ENCODE measurements around the gene TMEM108.

Gene TMEM108

DNA sequence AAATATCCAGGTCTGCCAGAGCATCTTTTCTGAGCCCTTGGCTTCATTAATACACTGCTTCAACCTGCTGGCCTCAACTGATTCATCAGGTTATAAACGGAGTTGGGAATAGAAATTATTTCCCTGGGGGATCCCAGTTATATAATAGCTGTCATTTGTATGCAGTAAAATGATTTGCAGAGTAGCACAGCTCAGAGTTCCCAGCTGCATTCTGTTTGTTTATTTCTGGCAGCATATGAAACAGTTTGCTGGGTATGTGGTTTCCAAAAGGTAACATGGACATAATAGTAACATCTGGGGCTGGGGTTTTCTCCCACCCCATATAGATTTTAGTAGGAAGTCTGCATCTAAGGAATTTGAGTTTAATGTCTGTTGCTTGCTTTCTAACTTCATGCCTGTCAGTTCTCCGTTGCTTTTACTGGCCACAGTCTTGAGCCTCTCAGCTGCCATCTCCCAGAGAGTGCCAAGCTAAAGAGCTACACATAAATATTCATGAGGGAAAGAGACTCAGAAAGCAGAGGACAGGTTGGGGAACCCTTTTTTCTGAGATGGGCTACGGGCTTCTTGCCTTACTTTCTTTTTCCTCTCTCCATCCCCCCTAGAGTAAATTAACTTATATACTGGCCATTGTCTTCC, 124.6 kb downstream of the TMEM108 start:
- DNase-seq (ENCODE audit: low spot score), result no peak

DNA sequence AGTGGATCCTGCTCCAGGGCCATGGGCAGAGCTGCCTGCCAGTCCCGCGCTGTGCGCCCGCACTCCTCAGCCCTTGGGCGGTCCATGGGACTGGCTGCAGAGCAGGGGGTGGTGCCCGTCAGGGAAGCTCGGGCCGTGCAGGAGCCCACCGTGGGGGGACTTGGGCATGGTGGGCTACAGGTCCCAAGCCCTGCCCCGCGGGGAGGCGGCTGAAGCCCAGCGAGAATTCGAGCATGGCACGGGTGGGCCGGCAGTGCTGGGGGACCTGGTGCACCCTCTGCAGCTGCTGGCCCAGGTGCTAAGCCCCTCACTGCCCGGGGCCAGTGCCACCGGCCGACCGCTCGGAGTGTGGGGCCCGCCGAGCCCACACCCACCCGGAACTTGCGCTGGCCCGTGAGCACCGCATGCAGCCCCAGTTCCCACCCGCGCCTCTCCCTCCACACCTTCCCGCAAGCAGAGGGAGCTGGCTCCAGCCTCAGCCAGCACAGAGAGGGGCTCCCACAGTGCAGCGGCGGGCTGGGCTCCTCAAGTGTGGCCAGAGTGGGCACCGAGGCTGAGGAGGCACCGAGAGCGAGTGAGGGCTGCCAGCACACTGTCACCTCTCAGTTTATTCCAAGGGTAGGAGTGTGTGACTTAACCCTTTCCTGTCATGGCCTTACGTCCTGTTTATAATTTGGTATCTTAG, 129.3 kb downstream of the TMEM108 start:
- DNase-seq (ENCODE audit: low spot score), result no peak

DNA sequence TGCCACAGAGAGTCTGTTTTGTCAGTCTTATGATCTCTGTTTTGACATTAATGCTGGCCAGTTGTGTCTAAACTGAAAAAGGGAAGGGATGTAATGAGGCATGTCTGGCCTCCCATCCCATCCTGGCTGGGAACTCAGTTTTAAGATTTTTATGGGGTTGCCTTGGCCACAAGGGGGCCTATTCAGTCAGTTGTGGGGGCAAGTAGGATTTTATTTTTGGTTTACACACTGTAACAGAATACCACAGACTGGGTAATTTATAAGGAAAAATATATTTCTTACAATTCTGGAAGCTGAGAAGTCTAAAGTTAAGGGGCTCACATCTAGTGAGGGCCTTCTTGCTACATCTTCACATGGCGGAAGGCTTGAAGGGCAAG, 129.8 kb downstream of the TMEM108 start:
- no peak for DNase-seq (ENCODE audit: low spot score)

DNA sequence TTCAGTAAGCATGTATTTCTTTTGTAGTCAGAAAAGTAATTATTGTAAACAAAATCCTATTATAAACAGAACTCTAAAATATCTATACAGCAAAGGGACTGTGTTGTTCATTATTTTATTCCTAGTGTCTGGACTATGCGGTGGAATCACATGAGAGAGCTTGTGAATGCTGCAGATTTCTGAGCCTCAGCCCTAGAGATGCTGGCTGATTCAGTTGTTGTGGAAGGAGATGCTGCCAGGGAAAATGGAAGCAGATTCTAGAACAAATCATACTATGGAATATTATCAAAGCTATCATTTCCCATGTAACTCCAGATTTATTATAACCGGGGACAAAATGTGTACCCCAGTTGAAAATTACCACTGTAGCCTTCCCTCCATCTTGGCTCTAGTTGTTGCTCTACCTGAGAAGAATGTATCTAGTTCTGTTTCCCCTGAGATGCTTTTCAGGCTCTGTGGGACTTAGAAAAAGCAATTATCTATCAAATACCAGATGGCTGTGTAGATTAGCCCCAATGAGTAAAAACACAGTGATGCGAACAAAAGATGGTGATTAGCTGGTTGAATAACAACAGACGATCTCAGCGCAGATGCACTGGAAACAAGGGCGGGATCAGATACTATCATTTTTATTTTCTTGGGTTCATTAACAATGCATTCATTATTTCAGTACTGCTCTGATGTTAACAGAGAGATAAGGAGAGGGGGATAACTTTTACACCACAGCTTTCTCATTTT, 131.3 kb downstream of the TMEM108 start:
- no peak for DNase-seq (ENCODE audit: low spot score)

DNA sequence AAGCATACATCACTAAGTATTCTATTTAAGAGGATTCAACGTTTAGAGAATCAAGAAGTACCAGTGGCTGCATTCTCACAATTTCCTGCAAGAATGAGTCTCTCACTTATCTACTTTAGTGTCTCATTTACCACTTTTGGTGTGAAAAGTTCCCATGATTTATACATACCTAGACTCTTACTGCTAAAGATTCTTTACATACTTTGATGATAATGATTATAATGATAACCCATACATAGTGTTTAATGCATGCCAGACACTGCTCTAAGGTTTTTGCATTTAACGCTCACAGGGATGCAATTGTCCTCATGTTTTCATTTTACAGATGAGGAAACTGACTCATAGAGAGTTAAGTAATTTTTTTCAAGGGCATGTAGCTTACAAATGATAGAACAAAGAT, 133.6 kb downstream of the TMEM108 start:
- DNase-seq (ENCODE audit: low spot score), result no peak

DNA sequence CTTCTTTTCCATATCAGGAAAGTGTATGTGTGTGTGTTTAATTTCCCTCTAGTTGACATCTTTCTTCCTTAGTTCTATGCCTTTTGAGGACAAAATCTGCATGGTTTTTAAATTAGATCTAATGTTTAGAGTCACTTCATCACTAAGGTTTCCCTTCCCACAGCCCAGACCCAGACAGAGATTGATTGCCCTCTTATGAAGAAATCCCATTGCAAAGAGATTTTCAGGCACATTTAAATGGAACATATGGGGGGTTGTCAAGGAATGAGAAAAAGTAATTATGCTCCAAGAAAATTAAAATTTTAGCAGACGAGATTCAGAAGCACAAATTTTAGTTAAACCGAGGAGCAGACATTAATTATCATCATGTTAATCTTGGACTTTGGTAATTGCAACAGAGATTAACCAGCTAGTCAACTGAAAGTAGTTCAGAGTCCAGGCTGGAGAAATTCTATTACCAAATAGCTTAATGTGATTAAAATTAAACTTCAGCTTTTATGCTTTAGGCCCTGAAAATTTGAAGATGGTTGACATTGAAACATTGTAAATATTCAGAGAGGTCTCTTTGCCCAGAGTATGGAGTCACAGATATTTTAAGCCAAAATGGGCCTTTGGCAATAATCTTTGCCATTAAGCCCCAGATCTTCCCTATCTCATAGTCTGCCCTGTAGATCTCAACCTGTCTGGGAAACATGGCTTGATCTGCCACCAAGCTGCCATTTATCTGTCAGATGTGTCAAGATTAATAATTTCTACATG, 143.4 kb downstream of the TMEM108 start:
- no peak for DNase-seq (ENCODE audit: low spot score)

DNA sequence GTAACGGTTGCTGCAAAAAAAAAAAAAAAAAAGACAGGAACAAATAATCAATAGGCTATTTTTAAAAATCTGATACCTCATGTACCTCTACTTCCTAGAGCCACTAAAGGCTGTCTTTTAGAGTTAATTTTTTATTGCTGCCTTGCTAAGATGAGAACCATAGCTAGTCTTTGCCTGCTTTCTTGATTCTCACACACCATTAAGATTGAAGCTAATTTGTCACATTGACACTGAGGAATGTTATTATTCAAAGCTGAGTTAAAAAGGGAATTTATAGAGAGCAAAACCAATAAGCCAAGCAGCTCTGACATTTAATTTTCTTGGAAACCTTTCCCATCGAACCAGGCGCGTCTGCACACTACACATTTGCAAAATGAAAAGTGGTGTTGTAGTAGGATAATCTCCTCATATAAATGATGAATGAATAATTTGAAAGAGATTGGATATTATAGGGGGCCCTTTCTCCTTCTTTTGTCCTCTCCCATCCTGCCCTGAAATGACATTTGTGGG, 149.7 kb downstream of the TMEM108 start:
- no peak for DNase-seq (ENCODE audit: low spot score)

DNA sequence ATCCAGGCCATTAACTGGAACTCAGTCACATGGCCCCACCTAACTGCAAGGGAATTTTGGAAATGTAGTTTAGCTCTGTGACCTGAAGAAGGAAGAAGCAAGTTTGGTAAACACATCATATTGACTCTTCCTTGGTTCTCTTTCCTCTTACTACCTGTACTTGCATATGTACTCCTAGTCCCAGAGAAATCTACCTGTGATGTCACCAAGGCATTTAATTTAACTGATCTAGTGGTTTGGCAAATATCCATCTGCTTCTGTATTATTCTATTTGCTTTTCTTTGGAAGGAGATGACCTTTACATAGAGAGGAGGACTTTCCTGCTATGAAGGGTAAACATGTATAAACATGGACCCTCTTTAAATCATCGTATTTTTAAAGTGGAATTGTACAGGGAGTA, 150.8 kb downstream of the TMEM108 start:
- no peak for DNase-seq (ENCODE audit: low spot score)

DNA sequence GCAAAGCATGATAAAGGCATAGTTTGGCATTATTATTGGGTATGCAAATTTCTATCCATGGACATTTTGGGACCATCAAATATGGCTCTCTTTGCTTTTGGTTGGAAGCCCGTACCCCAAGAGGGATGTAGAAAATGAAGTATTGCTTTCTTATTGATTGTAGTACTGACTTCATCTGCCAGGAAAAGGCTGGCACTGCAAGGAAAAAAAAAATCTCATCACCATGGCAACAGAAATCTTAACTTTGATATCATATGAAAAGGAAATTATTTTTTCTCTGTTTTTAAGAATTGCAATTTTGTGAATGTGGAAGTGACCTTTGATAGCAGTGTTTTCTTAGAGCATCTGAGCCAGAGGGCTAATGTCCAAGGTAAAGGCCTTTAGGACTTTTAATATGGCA, 151.7 kb downstream of the TMEM108 start:
- no peak for DNase-seq (ENCODE audit: low spot score)

DNA sequence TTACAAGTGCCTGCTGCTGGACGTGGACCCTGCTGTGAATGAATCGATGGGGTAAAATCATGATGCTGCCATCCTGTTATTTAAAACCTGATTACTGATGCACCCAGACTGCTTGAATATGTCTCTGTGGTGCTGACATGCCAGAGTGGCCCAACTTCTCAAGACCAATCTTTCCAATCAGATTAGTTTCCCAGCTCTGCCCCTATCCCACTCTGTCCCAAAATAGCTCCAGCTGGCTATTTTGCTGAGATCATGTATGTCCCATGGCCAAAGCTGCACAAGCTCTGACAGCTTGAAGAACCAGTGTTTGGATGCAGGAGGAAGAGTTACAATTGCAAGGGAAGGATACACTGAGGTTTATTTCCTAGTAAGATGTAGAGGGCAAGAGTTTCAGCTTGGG, 153.6 kb downstream of the TMEM108 start:
- no peak for DNase-seq (ENCODE audit: low spot score)

DNA sequence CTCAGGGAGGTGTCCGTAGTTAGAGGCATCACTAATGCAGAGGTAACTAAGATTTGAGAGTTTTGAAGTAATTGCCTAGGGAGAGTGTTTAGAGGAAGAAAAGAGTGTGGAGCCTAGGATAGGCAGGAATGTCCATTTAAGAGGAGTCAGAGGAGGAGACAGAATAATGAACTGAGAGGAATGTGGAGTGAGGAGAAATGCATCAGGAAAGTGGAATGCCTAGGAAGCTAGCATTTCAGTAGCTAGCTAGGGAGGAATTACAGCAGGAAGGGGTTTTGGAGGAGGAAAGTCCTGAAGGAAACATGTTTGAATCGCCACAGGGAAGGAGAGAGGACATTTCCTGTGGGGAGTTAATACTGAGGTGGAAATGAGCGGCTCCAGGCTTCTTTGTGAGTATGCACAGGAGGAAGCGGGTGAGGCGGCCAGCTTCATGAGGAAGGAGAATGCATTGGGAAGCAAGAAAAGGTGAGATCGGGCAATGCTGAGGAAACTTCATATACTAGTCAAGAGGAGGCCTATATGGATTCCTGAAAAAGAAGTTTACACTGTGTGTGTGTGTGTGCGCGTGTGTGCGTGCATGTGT, 154.3 kb downstream of the TMEM108 start:
- no peak for DNase-seq (ENCODE audit: low spot score)

DNA sequence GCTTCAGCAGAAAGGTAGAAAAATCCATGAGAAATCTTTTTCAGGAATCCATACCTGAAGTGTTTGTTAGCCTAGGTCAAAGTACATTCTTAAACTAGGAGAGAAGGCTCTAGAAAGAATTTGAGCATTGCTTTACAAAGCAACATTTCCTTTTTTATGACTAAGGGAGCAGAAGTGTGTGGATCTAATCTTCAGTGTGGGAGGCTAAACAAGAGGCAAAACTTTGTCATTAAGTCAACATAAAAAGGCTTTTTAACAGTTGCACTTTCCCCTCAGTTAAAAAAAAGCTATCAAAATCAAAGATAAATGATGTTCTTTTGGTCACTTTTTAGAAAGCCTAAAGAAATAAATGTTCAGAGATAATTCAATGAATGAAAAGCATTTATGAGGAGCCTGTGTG, 154.8 kb downstream of the TMEM108 start:
- DNase-seq (ENCODE audit: low spot score), result no peak

DNA sequence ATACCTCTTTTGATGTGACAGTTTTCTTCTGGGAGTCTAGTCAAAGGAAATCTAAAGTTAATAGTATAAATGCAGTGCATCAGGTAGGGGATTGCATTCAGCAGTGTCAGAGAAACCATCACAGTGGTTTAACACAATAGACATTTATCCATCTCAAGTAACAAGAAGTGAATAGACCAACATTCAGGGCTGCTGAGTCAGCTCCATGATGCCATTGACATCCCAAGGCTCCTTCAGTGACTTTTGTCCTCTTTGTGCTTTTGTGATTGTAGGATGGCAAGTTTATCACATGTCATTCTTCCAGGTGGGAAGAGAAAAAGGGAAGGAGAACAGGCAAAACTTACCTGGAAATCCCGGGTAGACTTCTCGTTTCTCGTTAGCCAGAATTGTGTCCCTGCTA, 158.3 kb downstream of the TMEM108 start:
- no peak for DNase-seq (ENCODE audit: low spot score)

DNA sequence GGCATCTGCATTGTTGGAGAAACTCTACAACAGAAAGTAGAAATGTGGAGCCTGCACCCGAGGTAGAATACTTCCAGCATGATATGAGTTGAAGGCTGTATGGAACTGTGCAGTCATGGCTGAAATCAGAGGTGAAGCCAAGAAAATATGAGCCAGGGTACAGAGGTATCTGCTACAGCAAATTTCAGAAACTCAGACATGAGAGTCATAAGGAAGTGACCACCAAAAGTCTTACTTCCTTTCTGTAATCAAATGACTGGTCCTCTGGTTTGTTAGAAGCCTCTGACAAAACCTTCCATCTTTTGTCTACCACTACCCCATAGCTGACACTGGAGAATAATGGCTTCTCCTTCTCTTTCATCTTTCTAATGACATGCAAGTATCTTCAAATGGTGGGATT, 159.4 kb downstream of the TMEM108 start:
- no peak for DNase-seq (ENCODE audit: low spot score)

DNA sequence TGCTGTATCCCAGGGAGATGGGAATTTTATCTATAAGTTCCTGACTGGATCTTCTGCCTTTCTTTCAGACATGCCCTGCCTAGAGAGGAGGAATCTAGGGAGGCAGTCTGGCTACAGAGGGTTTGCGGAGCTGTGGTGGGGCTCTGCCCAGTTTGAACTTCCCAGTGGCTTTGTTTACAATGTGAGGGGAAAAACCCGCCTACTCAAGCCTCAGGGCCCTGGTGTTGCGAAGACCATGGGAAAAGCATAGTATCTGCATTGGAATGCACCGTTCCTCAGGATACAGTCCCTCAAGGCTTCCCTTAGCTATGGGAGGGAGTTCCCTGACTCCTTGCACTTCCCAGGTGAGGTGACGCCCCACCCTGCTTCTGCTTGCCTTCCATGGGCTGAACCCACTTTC, 168.7 kb downstream of the TMEM108 start:
- no peak for DNase-seq (ENCODE audit: low spot score)

DNA sequence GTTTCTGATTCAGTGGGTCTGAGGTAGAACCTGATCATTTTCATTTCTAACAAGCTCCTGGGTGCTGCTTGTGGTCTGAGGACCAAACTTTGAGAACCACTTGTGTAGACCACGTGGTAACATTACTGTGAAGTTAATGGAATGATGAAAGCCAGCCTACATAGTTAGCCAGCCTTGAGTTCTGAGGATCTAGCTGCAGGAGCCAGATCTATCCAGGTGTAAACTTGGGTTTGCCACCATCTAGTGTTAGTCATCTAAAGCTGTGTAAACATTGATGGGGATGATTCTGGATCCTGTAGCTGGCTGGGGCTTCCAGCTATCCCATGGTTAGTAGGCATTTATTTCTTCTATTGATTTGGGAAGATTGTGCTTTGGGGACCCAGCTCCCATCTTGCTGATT, 170.0 kb downstream of the TMEM108 start:
- DNase-seq (ENCODE audit: low spot score), result no peak

DNA sequence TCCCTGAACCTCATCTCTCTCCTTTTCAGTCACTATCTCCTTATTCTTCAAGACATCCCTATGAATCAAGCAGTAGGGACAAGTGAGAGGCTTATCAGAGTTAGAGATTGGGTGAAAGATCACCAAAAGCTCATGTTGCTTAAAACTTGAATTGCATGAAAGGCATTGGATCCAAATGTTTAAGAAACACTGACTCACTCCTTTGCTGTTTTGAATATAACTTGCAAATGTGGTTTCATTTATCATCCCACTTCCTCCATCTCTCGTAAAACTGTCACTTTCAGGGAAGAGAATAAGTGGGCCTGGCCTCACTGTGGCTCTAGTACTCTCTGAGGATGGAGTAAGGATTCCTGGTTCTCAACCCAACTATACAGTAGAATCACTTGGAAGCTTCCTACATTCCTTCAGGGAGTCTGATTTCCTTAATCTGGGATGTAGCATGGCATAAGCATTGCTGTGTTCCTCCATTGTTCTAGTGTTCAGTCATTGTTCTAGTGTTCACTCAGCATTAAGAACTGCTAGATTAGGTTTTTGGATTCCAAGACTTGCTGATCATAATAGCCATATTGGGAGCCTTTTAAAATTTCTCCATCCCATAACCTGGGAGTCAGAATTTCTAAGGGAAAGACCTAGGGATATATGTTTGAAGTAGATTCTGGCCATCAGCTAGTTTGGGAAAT, 171.8 kb downstream of the TMEM108 start:
- no peak for DNase-seq (ENCODE audit: low spot score)

DNA sequence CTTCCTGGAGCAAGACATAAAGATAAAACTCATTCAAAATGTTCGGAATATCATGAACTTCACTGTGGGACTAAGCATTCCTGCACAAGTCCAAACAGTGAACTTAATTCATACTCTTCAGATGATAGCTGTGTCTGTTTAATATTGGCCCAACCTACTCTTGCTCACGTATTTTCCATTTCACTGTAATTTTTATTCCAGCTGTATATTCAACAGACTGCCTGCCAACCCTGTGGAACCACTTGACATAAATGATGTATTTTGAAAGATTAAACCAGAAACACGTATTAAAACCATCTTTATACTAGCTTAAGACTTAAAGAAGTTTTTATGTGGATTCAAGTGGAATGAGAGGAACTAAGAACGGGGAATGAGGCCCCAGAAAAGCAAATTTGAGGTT, 172.5 kb downstream of the TMEM108 start:
- DNase-seq (ENCODE audit: low spot score), result no peak

DNA sequence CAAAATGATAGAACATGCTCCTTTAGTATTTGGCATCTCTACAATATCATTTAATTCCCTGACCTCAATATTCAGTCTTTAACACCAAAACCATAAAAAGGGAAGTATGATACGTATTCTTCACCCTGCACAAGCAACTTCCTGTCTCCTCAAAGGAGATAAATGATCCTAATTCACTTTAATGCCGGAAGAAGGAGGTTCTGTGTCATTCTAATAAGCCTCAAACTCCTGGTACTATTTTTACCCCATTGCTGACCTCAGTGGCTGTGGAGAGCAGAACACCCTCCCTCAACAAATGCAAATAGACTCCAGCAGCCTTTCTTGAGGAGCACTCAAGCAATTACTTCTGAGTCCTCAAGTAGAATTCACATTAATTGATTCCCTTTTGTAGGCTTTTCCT, 173.3 kb downstream of the TMEM108 start:
- DNase-seq (ENCODE audit: low spot score), result no peak

DNA sequence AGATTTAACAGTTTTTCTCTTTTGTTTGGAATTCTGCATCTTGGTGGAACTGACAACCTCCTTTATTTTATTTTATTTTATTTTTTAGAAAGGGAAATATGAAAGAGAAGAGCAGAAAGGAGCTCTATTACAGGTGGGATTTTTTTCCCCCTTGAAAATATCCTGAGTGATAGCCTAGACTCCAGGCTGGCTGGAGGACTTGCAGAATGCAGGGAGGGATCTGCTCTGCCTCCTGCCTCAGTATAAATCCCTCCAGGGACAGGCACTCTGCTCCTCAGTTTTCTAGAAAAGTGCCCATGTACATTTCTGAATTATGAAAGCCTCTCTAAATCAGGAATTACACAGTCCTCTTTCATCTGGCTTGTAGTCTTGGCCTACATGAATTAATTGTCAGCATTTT, 173.7 kb downstream of the TMEM108 start:
- DNase-seq (ENCODE audit: low spot score), result no peak

DNA sequence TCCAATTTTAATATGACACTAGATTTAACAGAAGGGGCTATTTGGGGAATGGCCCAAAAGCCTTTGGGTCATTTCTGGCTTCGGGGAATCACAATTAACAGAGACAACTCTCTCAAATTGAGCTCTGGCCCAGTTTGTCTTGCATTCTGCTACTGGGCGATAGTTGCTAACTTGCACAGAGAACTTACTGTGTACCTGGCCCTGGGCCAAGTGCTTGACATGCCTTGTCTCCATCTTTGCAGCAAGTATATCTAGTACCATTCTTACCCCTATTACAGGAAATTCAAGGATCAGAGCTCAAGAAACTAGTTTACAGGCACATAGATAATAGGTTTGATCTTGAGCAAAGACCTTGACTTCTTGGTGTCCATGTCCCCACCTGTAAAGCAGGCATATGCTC, 175.7 kb downstream of the TMEM108 start:
- DNase-seq (ENCODE audit: low spot score), result no peak

DNA sequence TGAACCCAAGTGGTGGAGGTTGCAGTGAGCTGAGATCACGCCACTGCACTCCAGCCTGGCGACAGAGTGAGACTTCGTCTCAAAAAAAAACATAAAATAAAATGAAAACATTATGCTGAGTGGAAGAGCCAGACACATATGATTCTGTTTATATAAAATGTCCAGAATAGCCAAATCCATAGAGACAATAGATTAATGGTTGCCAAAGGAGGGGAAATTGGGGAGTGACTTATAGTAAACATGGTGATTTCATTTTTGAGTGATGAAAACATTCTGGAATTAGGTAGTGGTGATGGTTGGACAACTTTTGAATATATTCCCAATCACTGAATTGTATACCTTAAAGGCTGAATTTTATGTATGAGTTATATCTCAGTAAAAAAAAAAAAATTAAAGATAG, 189.6 kb downstream of the TMEM108 start:
- no peak for DNase-seq (ENCODE audit: low spot score)

Data from COLO829 (cell line).